HL-60 (cell line): ENCODE measurements around the gene RIN1.

Experiments
- CTCF ChIP-seq: IDR thresholded peaks from one replicate; pipeline ENCODE4 v1.5.1; 2011; ENCODE audit warnings: low read length, control low read depth, inconsistent platforms; ENCODE audit not compliant: insufficient read depth
- GABPA ChIP-seq: IDR thresholded peaks from 2 replicates; pipeline ENCODE4 v1.6.1; 2012; ENCODE audit warnings: low read depth
- POLR2AphosphoS5 ChIP-seq: IDR thresholded peaks from 2 replicates; pipeline ENCODE4 v1.6.1; 2012; ENCODE audit warnings: low read depth
- REST ChIP-seq: IDR thresholded peaks from 2 replicates; pipeline ENCODE4 v1.6.1; 2012; ENCODE audit warnings: low read depth; ENCODE audit not compliant: insufficient replicate concordance

- TF ChIP-seq POLR2AphosphoS5 (no peak), CTCF (no peak), GABPA (no peak), REST (no peak)
Measured at GRCh38 chr11:66294626-66295620, 41.3 kb downstream of the RIN1 start.
